ENCODE results near the gene SYVN1. TPM values are rescaled to one million over a fixed set of nuclear protein-coding genes. Genes with fewer than 3 reads are reported as not detected.

Gene SYVN1
- total RNA-seq, 4 donors from 2014 or later: 20.4 to 39.3 (median 26.9) TPM

DNA sequence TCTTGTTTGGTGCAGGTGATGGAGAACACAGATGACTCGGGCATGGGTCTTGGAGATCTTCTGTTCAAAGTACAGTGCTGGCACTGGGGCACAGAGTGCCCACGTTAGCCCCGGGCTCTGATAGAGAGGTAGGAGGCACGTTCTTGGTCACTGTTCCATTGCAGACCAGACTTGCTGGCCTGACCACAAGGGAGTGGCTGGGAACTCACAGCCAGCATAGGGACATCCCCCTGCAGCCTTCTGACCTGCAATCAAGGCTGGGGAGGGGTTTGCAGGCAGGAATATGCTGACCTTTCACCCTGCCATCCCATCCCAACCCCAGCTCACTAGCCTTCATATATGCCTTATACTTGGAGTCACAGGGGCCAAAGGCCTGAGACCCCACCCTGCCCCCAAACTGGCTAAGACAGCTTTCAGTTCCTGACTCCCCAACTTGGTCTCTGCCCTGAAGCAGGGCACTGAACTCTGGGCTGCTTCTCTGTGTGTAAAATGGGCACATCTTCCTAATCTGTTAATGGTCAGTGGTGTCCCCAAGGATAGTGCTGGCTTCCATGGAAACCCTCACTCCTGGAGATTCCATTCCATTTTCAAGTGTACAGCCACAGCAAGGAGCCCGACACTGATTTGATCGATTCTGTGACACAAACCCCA is 7.6 kb downstream of the SYVN1 start:
- Histone ChIP-seq H3K36me3 (peaks cover 52 to 80% (median 73%) of the 10 kb centered on the region in 3 donors), H3K4me1 (peaks cover 0 to 33% (median 9%) of the 10 kb centered on the region in 3 donors), H3K9me3 (no peaks in the 10 kb centered on the region), H3K27ac (no peak overlapping the region), H3K4me3 (no peak overlapping the region), H3K27me3 (no peaks in the 10 kb centered on the region)
- intact Hi-C loops (cut with DNase I): loop anchor here (10.0 kb wide), 1 partner anchor 48 kb away; the partner anchor contains the start of gene SPDYC
- no peak for TF ChIP-seq CTCF (IDR thresholded peaks at IDR 0.05)
- no peak for TF ChIP-seq POLR2A (IDR thresholded peaks at IDR 0.05)
- 75 to 83% methylated on average over 2 to 6 of the region's 6 CpGs for WGBS, 2 donors
- no peak for DNase-seq

DNA sequence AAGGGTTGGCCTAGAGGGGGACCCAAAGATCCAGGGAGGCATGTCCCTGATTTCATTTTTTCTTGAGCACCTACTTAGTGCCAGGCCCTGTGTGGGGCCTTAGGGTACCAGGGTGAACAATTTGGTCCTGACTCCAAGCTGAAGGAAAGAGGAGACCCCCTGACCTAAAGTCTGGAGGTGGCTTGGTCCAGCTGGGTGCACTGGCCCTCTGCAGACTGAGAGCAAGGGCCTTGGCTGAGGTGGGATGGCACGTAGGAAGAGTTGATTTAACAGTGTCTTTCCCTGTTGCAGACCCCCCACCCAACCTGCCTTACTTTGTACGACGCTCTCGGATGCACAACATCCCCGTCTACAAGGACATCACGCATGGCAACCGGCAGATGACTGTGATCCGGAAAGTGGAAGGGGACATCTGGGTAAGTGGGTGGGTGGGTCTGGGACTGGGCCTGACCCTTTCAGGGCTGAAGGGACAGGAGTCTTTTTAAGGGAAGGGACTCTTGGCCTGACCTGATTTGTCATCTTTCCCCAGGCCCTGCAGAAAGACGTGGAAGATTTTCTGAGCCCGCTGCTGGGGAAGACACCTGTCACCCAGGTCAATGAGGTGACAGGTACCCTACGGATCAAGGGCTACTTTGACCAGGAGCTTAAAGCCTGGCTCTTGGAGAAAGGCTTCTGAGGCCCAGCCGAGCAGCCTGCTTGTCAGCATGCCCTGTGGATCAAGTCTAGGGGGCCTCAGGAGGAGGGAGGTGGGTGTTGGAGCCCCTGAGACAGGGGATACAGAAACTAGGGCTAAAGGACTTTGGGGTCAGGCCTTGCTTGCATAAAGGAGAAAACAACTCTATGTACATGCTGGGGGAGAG is 8.9 kb downstream of the SYVN1 start:
- WGBS, 2 donors: 80 to 90% methylated on average over 1 to 6 of the region's 12 CpGs
- DNase-seq: no peak
- Histone ChIP-seq H3K9me3 (no peaks in the 10 kb centered on the region), H3K4me3 (no peak overlapping the region), H3K27me3 (no peaks in the 10 kb centered on the region), H3K4me1 (peaks cover 9 to 43% (median 17%) of the 10 kb centered on the region in 3 donors), H3K36me3 (peaks cover 41 to 77% (median 64%) of the 10 kb centered on the region in 3 donors), H3K27ac (no peak overlapping the region)
- intact Hi-C loops (cut with DNase I): loop anchor here (10.0 kb wide), 1 partner anchor 49 kb away; the partner anchor contains the start of gene SPDYC
- TF ChIP-seq CTCF (IDR thresholded peaks at IDR 0.05) (no peak), POLR2A (IDR thresholded peaks at IDR 0.05) (no peak)

- Histone ChIP-seq H3K4me1 (peaks cover 10 to 51% (median 17%) of the 10 kb centered on the region in 3 donors), H3K4me3 (no peak overlapping the region), H3K9me3 (no peaks in the 10 kb centered on the region), H3K27me3 (no peaks in the 10 kb centered on the region), H3K27ac (no peak overlapping the region), H3K36me3 (peaks cover 37 to 77% (median 64%) of the 10 kb centered on the region in 3 donors)
- WGBS, 2 donors: 80 to 84% methylated on average over 2 to 4 of the region's 5 CpGs
- DNase-seq: no peak
- intact Hi-C loops (cut with DNase I): loop anchor here (10.0 kb wide), 1 partner anchor 50 kb away; the partner anchor contains the start of gene SPDYC
- no peak for TF ChIP-seq POLR2A (IDR thresholded peaks at IDR 0.05)
- no peak for TF ChIP-seq CTCF (IDR thresholded peaks at IDR 0.05)
Observed at GRCh38 chr11:65124480-65125196, 9.7 kb downstream of the SYVN1 start.

- DNase-seq: peak; percentile 95
- H3K27ac ChIP-seq: peak within 1 kb of the TSS; percentile 96 to 98 (median 97)
- intact Hi-C loops (cut with DNase I): loop anchor here (10.0 kb wide), 1 partner anchor 53 kb away; the partner anchor contains the start of gene SPDYC
- 0 to 1% methylated on average over 7 to 32 of the region's 64 CpGs for WGBS, 2 donors
- no peaks in the 10 kb centered on the region for H3K27me3 ChIP-seq
- H3K36me3 ChIP-seq: peaks cover 19 to 70% (median 40%) of the 10 kb centered on the region in 3 donors
- H3K4me1 ChIP-seq: peaks cover 10 to 62% (median 18%) of the 10 kb centered on the region in 3 donors
- TF ChIP-seq POLR2A (IDR thresholded peaks at IDR 0.05): peak in 3 of 4 donors; percentile 88 to 94 (median 89)
- peak in 2 of 6 experiments; percentile 9 to 54 for TF ChIP-seq CTCF (IDR thresholded peaks at IDR 0.05)
- no peaks in the 10 kb centered on the region for H3K9me3 ChIP-seq
- H3K4me3 ChIP-seq: peak within 1 kb of the TSS; percentile 68 to 90 (median 84)
Observed at GRCh38 chr11:65121865-65122696, 12.2 kb downstream of the SYVN1 start, which contains the start of the genes FAU and MRPL49. Gene FAU, minus strand, starts transcription at chr11:65122134. Its CDS starts 321 bp downstream, at chr11:65121813. Gene MRPL49, plus strand, starts transcription at chr11:65122321. Its CDS starts 26 bp downstream, at chr11:65122347.

Data from esophagus squamous epithelium (tissue), 5 donors.